ENCODE measurements around the gene BATF3.
"Not testable (repeated sequence)": the region's sequence is repeated elsewhere in the genome, so short reads cannot be mapped to it uniquely, and the experiment has no call there.

BATF3 gene

GRCh38 chr1:212699625-212700222 is at the start of gene BATF3:
Gene BATF3 (minus strand): TSS chr1:212699840. CDS start chr1:212699762, 78 bp downstream.
- peak in 1 of 2 experiments; percentile 51 for DNase-seq

DNA sequence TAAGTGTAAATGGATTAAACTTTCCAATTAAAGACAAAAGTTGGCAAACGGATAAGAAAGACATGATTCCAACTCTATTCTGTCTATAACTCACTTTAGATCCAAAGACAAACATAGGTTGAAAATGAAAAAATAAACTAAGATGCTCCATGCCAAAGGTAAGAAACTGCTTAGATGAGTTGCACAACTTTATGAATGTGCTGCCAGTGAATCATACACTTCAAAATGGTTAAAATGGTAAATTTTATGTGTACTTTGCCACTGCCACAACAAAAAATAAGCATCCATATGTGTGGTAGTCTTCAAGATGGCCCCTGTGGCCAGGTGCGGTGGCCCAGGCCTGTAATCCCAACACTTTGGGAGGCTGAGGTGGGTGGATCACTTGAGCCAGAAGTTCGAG is 46.9 kb upstream of the BATF3 start:
- no peak for DNase-seq

- DNase-seq = no peak
These were observed 45.7 kb upstream of the BATF3 start for GRCh38 chr1:212745303-212745702.

GRCh38 chr1:212743901-212744475 is 44.3 kb upstream of the BATF3 start:
- no peak for DNase-seq

DNA sequence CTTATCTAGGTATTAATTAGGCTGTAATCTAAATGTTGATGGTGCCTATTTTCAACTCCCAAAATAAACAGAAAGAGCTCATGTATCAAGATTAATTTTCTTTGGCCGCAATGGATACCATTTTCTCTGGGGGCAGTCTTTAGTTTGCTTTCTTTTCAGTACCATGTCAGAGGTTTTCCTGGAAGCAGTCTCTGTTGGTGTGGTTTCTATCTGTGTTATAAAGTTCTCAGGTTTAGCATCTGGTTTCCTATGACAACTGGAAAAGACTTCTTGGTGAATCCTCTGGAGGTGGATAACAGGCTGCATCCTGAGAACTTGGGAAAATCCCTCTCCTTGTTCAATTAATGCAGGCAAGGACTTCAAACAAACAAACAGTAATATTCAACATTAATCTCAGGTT is 38.7 kb upstream of the BATF3 start:
- DNase-seq = no peak

DNA sequence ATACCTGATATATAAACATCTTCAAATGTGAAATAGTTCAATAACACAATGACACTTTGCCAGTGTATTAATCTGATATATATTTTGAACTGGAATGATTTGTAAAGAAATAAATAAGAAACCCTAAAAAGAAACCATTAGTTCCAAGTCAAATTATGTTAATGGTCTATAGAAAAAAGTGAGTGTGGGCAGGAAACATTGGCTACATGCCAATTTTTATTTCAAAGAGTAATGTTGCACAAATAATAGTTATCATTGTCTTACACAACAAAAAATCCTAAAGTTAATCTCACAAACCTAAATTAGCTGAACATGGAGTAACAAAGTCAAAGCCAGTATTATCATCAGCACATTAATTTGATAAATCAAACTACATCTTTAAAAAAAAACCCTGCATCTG is 37.9 kb upstream of the BATF3 start:
- no peak for DNase-seq

GRCh38 chr1:212733109-212733508 is 33.5 kb upstream of the BATF3 start:
- no peak for DNase-seq

DNA sequence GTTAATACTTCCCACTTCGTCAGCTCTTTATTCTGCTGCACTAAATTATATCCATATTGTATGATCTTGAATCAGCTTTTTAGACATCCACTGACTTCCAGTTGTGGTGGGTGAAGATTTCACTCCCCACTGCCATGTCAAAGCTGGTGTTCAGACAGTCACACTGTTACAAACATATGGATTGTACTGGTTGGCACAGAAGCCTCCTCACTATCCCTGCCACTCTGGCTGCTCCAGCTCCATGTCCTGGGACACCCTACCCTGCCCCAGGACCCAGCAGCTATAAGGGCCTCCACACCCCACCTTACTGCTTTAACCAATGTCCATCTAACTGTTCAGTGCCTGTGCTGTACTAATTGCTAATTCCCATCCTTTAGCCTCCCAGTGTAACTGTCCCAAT is 32.0 kb upstream of the BATF3 start:
- no peak for DNase-seq

- DNase-seq = no peak
These were observed 29.0 kb upstream of the BATF3 start for GRCh38 chr1:212728606-212729005.

DNA sequence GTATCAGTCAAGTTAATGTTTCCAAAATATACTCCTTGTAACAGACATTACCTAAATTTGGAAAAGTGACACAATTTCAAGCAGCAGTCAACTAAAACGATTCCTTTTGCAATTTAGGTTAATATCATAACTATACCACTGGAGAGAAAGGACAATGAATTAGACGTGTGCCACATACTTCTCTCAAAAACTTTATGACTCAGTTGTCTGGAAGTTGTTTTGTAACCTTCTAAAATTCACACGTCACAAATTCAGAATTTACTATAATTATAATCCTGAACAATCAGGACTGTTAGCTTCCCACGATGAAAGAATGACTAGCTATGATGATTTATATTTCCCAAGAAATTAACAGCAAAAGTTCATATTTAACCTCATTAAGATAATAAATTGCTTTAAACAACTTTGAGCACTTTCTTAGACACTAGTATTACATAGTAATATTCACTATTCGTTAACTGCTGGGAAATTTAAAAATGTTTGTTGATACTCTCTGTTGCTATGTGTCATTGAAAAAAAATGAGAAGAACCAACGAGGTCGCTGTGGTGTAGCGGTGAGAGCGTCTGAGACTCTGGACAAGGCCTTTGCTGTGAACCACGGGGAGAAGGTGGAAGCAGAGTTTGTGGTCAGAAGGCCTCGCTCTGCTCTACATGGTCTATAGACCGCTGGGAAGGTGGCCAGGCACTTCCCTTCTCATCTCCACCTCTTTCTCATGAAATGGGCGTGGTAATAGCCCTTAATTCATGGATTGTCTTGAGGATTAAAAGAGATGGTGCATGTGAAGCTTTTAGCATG is 27.9 kb upstream of the BATF3 start:
- DNase-seq = no peak

- DNase-seq = not testable (repeated sequence)
These were observed 25.0 kb upstream of the BATF3 start for GRCh38 chr1:212724679-212725078.

GRCh38 chr1:212722270-212722957 is 22.8 kb upstream of the BATF3 start:
- DNase-seq = no peak

DNA sequence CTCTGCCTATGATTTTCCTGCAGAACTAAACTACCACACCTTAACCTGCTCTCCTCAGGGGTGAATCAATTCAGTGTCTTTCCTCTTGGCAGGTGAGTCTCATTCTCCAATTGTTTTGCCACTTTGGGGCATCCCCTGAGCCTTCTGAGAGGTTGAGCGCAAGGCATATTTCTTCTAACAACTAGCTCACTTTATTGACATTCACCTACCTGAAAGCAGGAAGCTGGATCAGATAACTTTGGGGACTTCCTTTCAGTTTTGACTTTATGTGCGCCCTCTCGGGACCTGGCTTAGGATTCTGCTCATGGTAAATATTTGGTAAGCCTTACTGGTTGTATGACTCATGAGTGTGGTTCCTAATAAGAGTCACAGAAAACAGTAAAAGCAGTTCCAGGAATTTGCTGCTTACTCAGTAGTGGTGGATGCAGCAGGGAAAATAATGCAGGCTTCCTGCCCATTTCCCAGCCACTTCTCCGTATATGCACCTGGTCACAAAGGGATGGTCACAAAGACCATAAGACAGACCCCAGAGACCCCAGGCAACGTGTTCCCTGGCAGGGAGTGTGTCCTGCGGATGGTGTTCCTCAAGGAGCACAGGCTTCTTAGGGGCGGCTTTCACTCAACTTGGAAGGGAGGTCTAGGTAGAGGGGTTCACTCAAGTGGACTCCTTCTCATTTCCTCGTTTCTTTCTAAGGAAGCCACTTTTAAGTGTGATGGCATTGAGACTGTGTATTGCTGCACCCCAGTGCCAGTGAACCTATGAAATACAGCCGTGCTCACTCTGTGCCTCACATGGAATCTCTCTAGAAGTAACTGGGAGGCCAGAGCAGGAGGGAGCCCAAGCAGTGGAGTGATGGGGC is 22.0 kb upstream of the BATF3 start:
- no peak for DNase-seq

DNA sequence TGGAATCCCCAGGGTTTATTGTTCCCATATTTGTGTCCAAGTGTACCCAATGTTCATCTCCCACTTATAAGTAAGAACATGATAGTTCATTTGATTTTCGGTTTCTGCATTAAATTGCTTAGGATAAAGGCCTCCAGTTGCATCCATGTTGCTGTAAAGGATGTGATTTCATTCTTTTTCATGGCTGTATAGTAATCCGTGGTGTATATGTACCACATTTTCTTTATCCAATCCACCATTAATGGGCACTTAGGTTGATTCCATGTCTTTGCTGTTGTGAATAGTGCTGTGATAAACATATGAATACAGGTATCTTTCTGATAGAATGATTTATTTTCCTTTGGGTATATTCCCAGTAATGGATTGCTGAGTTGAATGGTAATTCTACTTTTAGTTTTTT is 20.0 kb upstream of the BATF3 start:
- no peak for DNase-seq

DNA sequence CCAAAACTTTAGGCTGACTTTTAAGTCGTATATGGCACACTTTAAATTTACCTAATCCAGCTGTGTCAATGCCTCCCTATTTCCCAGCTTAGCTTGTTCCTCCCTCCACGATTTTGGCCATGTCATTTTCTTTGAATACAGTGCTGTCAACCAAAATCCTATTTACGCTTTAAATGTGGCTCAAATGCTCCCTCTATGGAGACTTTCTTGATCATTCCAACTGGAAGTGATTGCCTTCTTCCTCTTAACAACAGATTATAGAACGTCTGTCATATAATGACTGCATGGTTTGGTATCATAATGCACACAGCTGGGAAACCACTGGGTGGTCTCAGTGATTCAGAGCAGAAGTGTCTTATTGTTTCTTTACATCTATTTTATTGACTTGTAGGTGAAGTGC is 18.9 kb upstream of the BATF3 start:
- DNase-seq = no peak

DNA sequence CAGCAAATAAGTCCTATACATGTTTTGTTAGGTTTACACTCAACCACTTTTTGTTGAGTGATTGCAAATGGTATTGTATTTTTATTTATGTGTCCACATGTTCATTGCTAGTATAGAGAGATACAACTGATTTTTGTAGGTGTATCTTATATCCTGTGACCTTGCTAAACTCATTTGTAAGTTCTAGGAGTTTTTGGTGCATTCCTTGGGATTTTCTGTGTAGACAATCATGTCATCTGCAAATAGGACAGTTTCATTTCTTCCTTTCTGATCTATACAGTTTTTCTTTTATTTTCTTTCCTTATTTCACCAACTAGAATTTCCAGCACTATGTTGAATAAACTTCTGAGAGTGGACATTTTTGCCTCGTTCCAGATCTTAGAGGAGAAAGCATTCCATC is 16.5 kb upstream of the BATF3 start:
- no peak for DNase-seq

DNA sequence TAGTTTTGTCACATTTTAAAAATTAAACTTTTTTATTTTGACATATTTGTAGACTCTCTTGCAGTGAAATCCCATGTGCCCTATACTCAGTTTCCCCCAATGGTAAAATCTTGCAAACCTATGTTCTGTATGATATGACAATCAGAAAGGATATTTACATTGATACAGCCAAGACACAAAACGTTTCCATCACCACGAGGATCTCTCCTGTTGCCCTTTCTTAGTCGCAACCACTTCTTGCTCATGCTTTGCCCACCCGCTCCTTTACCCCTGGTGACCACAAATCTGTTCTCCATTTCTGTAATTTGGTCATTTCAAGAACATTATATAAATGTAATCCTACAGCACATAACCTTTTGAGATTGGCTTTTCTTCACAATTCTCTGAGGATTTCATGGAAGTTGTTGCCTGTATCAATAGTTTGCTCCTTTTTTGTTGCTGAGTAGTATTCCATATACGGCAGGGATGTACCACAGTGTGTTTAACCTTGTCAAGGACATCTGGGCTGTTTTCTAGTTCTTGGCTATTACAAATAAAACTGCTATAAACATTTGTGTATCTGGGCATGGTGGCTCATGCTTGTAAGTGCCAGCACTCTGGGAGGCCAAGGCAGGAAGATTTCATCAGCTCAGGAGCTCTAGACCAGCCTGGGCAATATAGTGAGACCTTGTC is 14.0 kb upstream of the BATF3 start:
- no peak for DNase-seq

- no peak for DNase-seq
These were observed 13.0 kb upstream of the BATF3 start for GRCh38 chr1:212712451-212713303.

- not testable (repeated sequence) for DNase-seq
These were observed 12.3 kb upstream of the BATF3 start for GRCh38 chr1:212711974-212712373.

- DNase-seq = no peak
These were observed 10.9 kb upstream of the BATF3 start for GRCh38 chr1:212710566-212710965.

GRCh38 chr1:212703991-212704564 is 4.4 kb upstream of the BATF3 start:
- no peak for DNase-seq
